Measurements from ENCODE around the gene TPM3. TPM values are rescaled to one million over a fixed set of nuclear protein-coding genes. Genes with fewer than 3 reads are reported as not detected.
"Not testable (repeated sequence)": the region's sequence is repeated elsewhere in the genome, so short reads cannot be mapped to it uniquely, and the experiment has no call there.

The TPM3 gene
- total RNA-seq, 1 donor from 2014 or later: 161 TPM

DNA sequence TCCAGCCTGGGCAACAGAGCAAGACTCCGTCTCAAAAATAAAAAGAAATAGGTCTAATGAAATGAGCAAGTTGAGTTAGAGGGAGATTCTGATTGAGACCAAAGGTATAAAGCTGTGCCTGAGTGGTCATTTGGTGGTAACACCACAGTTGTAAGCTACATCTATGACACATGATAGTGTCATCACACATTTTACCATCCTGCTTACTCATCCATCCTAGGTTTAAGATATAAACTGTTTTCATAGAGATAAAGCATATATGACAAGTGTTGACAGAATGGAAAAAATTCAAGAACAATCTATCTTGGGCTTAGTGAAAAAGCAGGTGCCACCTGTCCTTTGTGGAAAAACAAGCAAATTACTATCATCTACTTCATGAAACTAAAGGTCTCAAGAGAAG is 21.4 kb upstream of the TPM3 start:
- no peaks in the 10 kb centered on the region for H3K9me3 ChIP-seq (replicated peaks)
- peaks cover 85% of the 10 kb centered on the region for H3K36me3 ChIP-seq
- no peak for DNase-seq
- peak overlapping the region; percentile 9 for H3K27ac ChIP-seq (replicated peaks)
- H3K4me3 ChIP-seq: no peak overlapping the region
- intact Hi-C loops (cut with micrococcal nuclease): no loop called here
- H3K27me3 ChIP-seq (ENCODE audit: low read depth): no peaks in the 10 kb centered on the region
- TF ChIP-seq, protein P1, sequence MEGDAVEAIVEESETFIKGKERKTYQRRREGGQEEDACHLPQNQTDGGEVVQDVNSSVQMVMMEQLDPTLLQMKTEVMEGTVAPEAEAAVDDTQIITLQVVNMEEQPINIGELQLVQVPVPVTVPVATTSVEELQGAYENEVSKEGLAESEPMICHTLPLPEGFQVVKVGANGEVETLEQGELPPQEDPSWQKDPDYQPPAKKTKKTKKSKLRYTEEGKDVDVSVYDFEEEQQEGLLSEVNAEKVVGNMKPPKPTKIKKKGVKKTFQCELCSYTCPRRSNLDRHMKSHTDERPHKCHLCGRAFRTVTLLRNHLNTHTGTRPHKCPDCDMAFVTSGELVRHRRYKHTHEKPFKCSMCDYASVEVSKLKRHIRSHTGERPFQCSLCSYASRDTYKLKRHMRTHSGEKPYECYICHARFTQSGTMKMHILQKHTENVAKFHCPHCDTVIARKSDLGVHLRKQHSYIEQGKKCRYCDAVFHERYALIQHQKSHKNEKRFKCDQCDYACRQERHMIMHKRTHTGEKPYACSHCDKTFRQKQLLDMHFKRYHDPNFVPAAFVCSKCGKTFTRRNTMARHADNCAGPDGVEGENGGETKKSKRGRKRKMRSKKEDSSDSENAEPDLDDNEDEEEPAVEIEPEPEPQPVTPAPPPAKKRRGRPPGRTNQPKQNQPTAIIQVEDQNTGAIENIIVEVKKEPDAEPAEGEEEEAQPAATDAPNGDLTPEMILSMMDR (IDR thresholded peaks at IDR 0.05; ENCODE audit: borderline replicate concordance): no peak
- H3K4me1 ChIP-seq: peaks cover 39% of the 10 kb centered on the region

DNA sequence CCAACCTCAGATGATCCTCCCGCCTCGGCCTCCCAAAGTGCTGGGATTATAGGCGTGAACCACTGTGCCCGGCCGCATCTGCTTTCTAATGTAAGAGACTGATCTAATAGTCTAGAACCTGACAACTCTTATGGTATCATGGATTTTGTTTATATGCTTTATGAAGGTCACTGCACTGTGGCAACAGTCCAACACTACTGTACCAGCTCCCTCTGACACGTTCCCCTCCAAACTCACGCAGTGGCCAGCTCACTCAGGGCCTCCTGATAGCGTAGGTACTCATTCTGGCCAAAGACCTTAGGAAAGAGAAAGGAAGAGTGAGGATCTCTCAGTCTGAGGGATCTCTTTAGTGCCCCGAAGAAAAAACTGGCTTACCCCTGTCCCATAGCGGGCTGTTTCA is 20.2 kb upstream of the TPM3 start:
- no peak overlapping the region for H3K4me3 ChIP-seq
- intact Hi-C loops (cut with micrococcal nuclease): no loop called here
- peak; percentile 31 for DNase-seq
- H3K27ac ChIP-seq (replicated peaks): peak overlapping the region; percentile 68
- H3K4me1 ChIP-seq: peaks cover 28% of the 10 kb centered on the region
- H3K36me3 ChIP-seq: peaks cover 85% of the 10 kb centered on the region
- H3K9me3 ChIP-seq (replicated peaks): no peaks in the 10 kb centered on the region
- no peaks in the 10 kb centered on the region for H3K27me3 ChIP-seq (ENCODE audit: low read depth)
- TF ChIP-seq, protein P1 (IDR thresholded peaks at IDR 0.05; ENCODE audit: borderline replicate concordance): no peak

DNA sequence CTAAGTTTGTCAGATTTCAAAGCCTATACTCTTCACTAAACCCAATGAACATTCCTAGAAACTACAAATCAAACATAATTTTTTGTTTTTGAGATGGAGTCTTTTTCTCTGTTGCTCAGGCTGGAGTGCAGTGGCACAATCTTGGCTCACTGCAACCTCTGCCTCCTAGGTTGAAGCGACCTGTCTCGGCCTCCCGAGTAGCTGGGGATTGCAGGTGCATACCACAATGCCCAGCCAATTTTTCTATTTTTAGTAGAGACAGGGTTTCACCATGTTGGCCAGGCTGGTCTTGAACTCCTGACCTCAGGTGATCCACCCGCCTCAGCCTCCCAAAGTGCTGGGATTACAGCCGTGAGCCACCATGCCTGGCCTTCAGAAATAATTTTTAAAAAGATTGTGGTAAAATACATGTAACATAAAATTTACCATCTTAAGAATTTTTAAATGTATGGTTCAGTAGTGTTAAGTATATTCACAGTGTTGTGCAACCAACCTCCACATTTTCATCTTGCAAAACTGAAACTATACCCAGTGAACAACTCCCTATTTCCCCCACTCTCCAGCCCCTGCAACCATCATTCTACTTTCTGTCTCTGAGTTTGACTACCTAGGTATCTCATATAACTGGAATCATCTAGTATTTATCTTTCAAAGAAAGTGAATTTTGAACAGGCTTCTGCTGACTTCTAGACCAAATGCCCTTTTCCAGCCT is 16.9 kb upstream of the TPM3 start:
- H3K4me1 ChIP-seq: peaks cover 24% of the 10 kb centered on the region
- no peak for DNase-seq
- no peak overlapping the region for H3K4me3 ChIP-seq
- intact Hi-C loops (cut with micrococcal nuclease): no loop called here
- peaks cover 86% of the 10 kb centered on the region for H3K36me3 ChIP-seq
- H3K9me3 ChIP-seq (replicated peaks): no peaks in the 10 kb centered on the region
- TF ChIP-seq, protein P1 (IDR thresholded peaks at IDR 0.05; ENCODE audit: borderline replicate concordance): no peak
- H3K27ac ChIP-seq (replicated peaks): no peak overlapping the region
- no peaks in the 10 kb centered on the region for H3K27me3 ChIP-seq (ENCODE audit: low read depth)

DNA sequence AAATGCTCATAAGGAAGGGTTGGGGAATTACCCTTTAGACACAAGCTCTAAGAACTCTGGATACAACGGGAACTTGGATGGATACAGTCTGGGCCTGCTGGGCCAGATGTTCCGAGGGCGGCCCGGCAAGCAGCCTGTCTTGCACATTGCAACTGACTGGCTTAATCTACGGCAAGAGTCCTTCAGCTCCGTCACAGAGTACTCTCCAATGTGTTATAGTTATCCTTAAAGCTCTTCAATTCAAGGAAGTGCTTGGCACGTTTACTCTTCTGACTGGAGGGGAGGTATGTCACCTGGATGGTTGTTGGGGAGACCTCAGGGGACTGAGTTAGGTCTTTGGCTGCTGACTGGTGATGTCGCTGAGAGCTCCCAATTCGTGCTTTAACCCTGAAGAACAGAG is 15.4 kb upstream of the TPM3 start:
- H3K27ac ChIP-seq (replicated peaks): no peak overlapping the region
- no peak overlapping the region for H3K4me3 ChIP-seq
- DNase-seq: no peak
- H3K4me1 ChIP-seq: peaks cover 16% of the 10 kb centered on the region
- H3K36me3 ChIP-seq: peaks cover 70% of the 10 kb centered on the region
- H3K9me3 ChIP-seq (replicated peaks): no peaks in the 10 kb centered on the region
- TF ChIP-seq, protein P1 (IDR thresholded peaks at IDR 0.05; ENCODE audit: borderline replicate concordance): no peak
- H3K27me3 ChIP-seq (ENCODE audit: low read depth): no peaks in the 10 kb centered on the region
- intact Hi-C loops (cut with micrococcal nuclease): no loop called here

DNA sequence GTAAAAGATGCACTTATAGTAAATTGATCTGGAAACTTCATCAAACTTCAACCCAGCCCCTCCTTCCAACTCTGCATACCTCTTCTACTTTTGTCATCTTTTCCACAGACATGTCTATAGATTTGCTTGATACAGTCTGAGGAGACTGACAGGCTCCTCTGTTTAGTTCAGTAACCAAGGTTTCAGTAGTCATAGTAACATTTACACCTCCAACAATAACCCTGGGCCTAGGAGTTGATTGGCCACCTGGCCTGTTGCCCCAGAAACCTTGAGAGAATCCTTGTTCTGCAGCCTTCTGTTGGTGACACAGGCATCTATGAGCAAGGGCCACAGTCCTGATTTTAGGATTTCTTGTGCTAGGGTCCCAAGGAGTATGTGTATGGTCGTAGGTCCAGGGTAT is 14.3 kb upstream of the TPM3 start, which contains the start of gene CFAP141:
CFAP141 (minus strand) TSS at position 138 of the 400 bp plus-strand sequence; CDS start at position 112, 26 bp downstream.
- H3K36me3 ChIP-seq: peaks cover 60% of the 10 kb centered on the region
- intact Hi-C loops (cut with micrococcal nuclease): no loop called here
- H3K27ac ChIP-seq (replicated peaks): no peak within 1 kb of the TSS
- H3K4me3 ChIP-seq: no peak within 1 kb of the TSS
- H3K9me3 ChIP-seq (replicated peaks): no peaks in the 10 kb centered on the region
- no peak for DNase-seq
- peaks cover 6% of the 10 kb centered on the region for H3K4me1 ChIP-seq
- TF ChIP-seq, protein P1 (IDR thresholded peaks at IDR 0.05; ENCODE audit: borderline replicate concordance): no peak
- H3K27me3 ChIP-seq (ENCODE audit: low read depth): no peaks in the 10 kb centered on the region

DNA sequence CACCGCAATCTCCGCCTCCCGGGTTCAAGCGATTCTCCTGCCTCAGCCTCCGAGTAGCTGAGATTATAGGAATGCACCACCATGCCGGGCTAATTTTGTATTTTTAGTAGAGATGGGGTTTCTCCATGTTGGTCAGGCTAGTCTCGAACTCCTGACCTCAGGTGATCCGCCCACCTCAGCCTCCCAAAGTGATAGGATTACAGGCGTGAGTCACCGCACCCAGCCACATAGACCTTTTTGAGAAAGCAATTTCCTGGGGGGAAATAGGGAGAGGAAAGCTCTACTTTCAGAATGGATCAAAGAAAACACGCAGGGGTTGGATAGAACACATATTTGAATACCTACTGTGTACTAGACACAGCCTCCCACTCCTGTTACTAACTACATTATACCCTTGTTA is 13.9 kb upstream of the TPM3 start:
- DNase-seq; H3K4me1 ChIP-seq; intact Hi-C loops (cut with micrococcal nuclease); H3K27ac ChIP-seq (replicated peaks); H3K27me3 ChIP-seq (ENCODE audit: low read depth); H3K9me3 ChIP-seq (replicated peaks); H3K4me3 ChIP-seq: not testable (repeated sequence)
- H3K36me3 ChIP-seq: peaks cover 56% of the 10 kb centered on the region
